Stromal cell of bone marrow (primary cell): Measurements from ENCODE around the gene TMEM132D.

Experiments
- DNase-seq: peaks from one replicate; pipeline ENCODE4 v3.0.0-alpha.2; 2012; ENCODE audit warnings: low read depth

Gene TMEM132D

GRCh38 chr12:129339336-129339735 lies 564.5 kb downstream of the TMEM132D start:
- DNase-seq, result no peak

GRCh38 chr12:129337413-129337812 lies 566.4 kb downstream of the TMEM132D start:
- DNase-seq, result no peak

- DNase-seq, result no peak
These were observed 568.1 kb downstream of the TMEM132D start for GRCh38 chr12:129335773-129336172.

- no peak for DNase-seq
These were observed 571.5 kb downstream of the TMEM132D start for GRCh38 chr12:129332286-129332685.

GRCh38 chr12:129331356-129332085 lies 572.3 kb downstream of the TMEM132D start:
- DNase-seq, result no peak

- DNase-seq, result no peak
These were observed 575.6 kb downstream of the TMEM132D start for GRCh38 chr12:129328235-129328634.

GRCh38 chr12:129325566-129325965 lies 578.3 kb downstream of the TMEM132D start:
- no peak for DNase-seq

- DNase-seq, result no peak
These were observed 591.8 kb downstream of the TMEM132D start for GRCh38 chr12:129312048-129312447.

GRCh38 chr12:129310346-129310745 lies 593.5 kb downstream of the TMEM132D start:
- DNase-seq, result no peak

GRCh38 chr12:129305851-129306250 lies 598.0 kb downstream of the TMEM132D start:
- no peak for DNase-seq

- DNase-seq, result no peak
These were observed 599.3 kb downstream of the TMEM132D start for GRCh38 chr12:129304529-129304928.

- no peak for DNase-seq
These were observed 603.8 kb downstream of the TMEM132D start for GRCh38 chr12:129300011-129300410.

GRCh38 chr12:129298921-129299320 lies 604.9 kb downstream of the TMEM132D start:
- DNase-seq, result no peak

- no peak for DNase-seq
These were observed 607.2 kb downstream of the TMEM132D start for GRCh38 chr12:129296671-129297070.

GRCh38 chr12:129294868-129295267 lies 609.0 kb downstream of the TMEM132D start:
- DNase-seq, result no peak

- DNase-seq, result no peak
These were observed 624.1 kb downstream of the TMEM132D start for GRCh38 chr12:129279771-129280170.

- DNase-seq, result no peak
These were observed 627.3 kb downstream of the TMEM132D start for GRCh38 chr12:129276361-129277060.

GRCh38 chr12:129269756-129270495 lies 633.9 kb downstream of the TMEM132D start:
- no peak for DNase-seq

GRCh38 chr12:129258781-129259318 lies 645.0 kb downstream of the TMEM132D start:
- no peak for DNase-seq

- no peak for DNase-seq
These were observed 646.3 kb downstream of the TMEM132D start for GRCh38 chr12:129257524-129257923.

GRCh38 chr12:129246630-129247029 lies 657.2 kb downstream of the TMEM132D start:
- no peak for DNase-seq

- DNase-seq, result no peak
These were observed 658.1 kb downstream of the TMEM132D start for GRCh38 chr12:129245769-129246168.

GRCh38 chr12:129241852-129242251 lies 662.0 kb downstream of the TMEM132D start:
- DNase-seq, result no peak
